ENCODE data around the gene CTNNA2. TPM values are rescaled to one million over a fixed set of nuclear protein-coding genes. Genes with fewer than 3 reads are reported as not detected.

Gene CTNNA2
- total RNA-seq, 5 donors from 2014 or later (not counting 1 experiment from before 2014, with no cell fraction given) = not detected

DNA sequence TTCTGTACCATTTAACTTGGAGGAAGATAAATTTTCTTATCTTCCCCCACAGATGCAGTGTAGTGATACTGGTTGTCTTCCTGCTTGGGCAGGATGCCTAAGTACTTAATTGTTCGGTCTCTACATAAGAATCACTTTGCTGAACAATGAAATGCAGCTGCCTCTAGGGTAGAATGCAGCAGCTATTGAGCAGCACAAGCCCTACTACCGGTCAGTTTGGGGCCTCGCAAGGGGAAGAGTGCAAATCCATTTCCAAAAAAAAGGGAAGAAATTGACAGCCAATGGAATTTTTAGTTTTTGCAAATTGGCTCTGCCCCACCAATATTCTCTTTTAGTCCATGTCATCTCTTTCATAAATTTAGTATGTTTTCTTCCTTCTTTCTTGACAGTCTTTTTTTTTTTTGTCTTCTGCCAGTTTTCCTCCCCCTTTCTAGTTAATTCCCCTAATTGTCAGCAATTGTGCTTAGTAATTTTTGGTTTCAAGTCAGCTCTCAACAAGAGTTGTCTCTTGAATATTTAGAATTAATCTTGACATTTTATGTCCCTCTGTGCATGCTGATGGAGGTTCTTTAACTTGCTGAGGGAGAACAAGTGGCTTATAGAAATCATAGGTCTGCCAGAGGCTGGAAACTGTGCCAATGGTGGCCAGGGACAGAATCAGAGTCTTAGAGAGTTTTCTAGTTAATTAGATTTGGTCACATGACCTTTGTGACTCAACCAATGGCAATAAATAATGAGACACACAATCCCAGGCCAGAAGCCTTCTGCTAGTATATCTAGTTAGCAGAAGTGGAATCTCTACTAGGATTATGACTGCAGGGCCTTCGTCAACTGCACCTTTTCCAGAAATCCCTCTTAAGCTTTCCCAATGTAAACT lies 270.0 kb downstream of the CTNNA2 start:
- Histone ChIP-seq H3K36me3 (ENCODE audit: control insufficient read depth in 2 of 2, extremely low read depth in 1 of 2, insufficient read depth in 1 of 2, low read length in 1 of 2) (no peaks in the 10 kb centered on the region), H3K27ac (ENCODE audit: low read length) (no peak overlapping the region), H3K9me3 (no peaks in the 10 kb centered on the region), H3K27me3 (replicated peaks in 1 of 2; ENCODE audit: control insufficient read depth in 2 of 2, extremely low read depth in 1 of 2, insufficient read depth in 2 of 2, low read length in 1 of 2) (no peaks in the 10 kb centered on the region), H3K4me1 (ENCODE audit: control insufficient read depth in 1 of 2, extremely low read depth in 1 of 2, insufficient read depth in 2 of 2, low read length in 2 of 2) (no peaks in the 10 kb centered on the region), H3K4me3 (ENCODE audit: control insufficient read depth in 1 of 2, extremely low read depth in 1 of 2, low read length in 1 of 2) (no peak overlapping the region)
- Mint-ChIP-seq H3K9me3 (peaks cover 9 to 23% (median 21%) of the 10 kb centered on the region in 3 donors), H3K4me3 (no peak overlapping the region), H3K27ac (no peak overlapping the region), H3K36me3 (no peaks in the 10 kb centered on the region), H3K4me1 (no peaks in the 10 kb centered on the region), H3K27me3 (no peaks in the 10 kb centered on the region)
- DNase-seq = no peak
- POLR2A ChIA-PET = no interaction called here
- 14% methylated on average over 1 of the region's 4 CpGs for WGBS (ENCODE audit: insufficient coverage)
- no peak for ATAC-seq (replicated peaks in 1 of 4)
- CTCF ChIA-PET = no interaction called here

DNA sequence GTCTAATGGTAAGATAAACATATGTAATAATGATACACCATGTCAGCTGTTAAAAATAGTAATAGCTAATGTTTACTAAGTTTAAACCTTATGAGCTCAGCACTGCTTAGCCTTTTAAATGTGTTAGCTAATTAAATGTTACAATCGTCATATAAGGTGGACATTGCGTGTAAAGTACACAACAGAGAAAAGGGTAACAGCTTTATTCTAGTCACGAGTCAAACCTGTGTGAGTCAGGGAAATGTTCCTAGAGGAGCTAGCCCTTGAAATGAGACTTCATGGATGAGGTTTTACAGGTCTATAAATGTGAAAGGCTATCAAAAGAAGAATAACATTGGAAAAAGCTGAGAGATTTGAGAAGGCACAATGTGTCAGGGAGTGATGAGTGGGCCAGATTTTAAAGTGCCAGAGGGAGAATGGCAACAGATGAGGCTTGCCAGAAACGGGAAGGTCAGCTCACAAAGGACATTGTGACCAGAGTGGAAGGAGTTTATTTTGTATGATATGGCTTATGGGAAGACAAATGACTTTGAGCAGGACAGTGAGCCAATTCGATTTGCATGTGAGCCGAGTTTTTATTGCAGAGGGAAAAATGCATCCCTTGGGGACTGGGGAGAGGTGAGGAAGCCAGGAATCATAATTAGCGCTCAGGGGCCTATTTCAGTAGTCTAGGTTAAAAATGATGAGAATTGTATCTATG lies 276.3 kb downstream of the CTNNA2 start:
- 71% methylated on average over 7 of the region's 7 CpGs for WGBS (ENCODE audit: insufficient coverage)
- CTCF ChIA-PET = no interaction called here

DNA sequence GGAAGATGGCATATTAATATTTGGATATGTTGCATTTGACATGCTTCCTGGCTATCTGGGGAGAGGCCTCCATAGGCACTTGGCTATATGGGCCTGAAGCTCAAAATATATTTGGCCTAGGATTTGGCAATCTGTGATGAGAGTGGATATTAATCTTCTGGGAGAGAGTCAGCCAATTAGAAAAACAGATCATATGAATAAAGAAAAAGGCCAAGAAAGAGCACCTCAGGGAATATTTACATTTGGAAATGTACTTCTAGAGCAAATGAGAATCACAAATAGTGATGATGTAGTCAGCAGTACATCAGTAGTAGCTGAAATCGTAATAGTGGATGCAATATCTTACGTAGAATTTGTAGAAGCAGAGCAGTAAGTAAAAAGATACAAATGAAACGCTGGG lies 277.0 kb downstream of the CTNNA2 start:
- Mint-ChIP-seq H3K4me3 (no peak overlapping the region), H3K27ac (no peak overlapping the region), H3K27me3 (no peaks in the 10 kb centered on the region), H3K9me3 (peaks cover 0 to 9% (median 4%) of the 10 kb centered on the region in 3 donors), H3K36me3 (no peaks in the 10 kb centered on the region), H3K4me1 (no peaks in the 10 kb centered on the region)
- WGBS (ENCODE audit: insufficient coverage) = 66% methylated on average over 3 of the region's 3 CpGs
- DNase-seq (no peak), ATAC-seq (replicated peaks in 1 of 4) (no peak)
- H3K27me3 ChIP-seq (replicated peaks in 1 of 2; ENCODE audit: control insufficient read depth in 2 of 2, extremely low read depth in 1 of 2, insufficient read depth in 2 of 2, low read length in 1 of 2) = no peaks in the 10 kb centered on the region
- H3K4me1 ChIP-seq (ENCODE audit: control insufficient read depth in 1 of 2, extremely low read depth in 1 of 2, insufficient read depth in 2 of 2, low read length in 2 of 2) = no peaks in the 10 kb centered on the region
- no peaks in the 10 kb centered on the region for H3K9me3 ChIP-seq
- no peaks in the 10 kb centered on the region for H3K36me3 ChIP-seq (ENCODE audit: control insufficient read depth in 2 of 2, extremely low read depth in 1 of 2, insufficient read depth in 1 of 2, low read length in 1 of 2)
- no peak overlapping the region for H3K4me3 ChIP-seq (ENCODE audit: control insufficient read depth in 1 of 2, extremely low read depth in 1 of 2, low read length in 1 of 2)
- no peak overlapping the region for H3K27ac ChIP-seq (ENCODE audit: low read length)
- POLR2A ChIA-PET = no interaction called here
- CTCF ChIA-PET = no interaction called here

More for the DNA sequence above, 276.3 kb downstream of the CTNNA2 start:
- no peaks in the 10 kb centered on the region for H3K4me1 ChIP-seq (ENCODE audit: control insufficient read depth in 1 of 2, extremely low read depth in 1 of 2, insufficient read depth in 2 of 2, low read length in 2 of 2)
- ATAC-seq (replicated peaks in 1 of 4) (no peak), DNase-seq (no peak)
- H3K9me3 ChIP-seq = no peaks in the 10 kb centered on the region
- no peaks in the 10 kb centered on the region for H3K27me3 Mint-ChIP-seq
- no peak overlapping the region for H3K27ac ChIP-seq (ENCODE audit: low read length)
- H3K4me3 ChIP-seq (ENCODE audit: control insufficient read depth in 1 of 2, extremely low read depth in 1 of 2, low read length in 1 of 2) = no peak overlapping the region
- H3K4me1 Mint-ChIP-seq = no peaks in the 10 kb centered on the region
- H3K9me3 Mint-ChIP-seq = peaks cover 4 to 9% (median 4%) of the 10 kb centered on the region in 3 donors
- H3K4me3 Mint-ChIP-seq = no peak overlapping the region
- no peaks in the 10 kb centered on the region for H3K36me3 Mint-ChIP-seq
- no peak overlapping the region for H3K27ac Mint-ChIP-seq
- no peaks in the 10 kb centered on the region for H3K27me3 ChIP-seq (replicated peaks in 1 of 2; ENCODE audit: control insufficient read depth in 2 of 2, extremely low read depth in 1 of 2, insufficient read depth in 2 of 2, low read length in 1 of 2)
- POLR2A ChIA-PET = no interaction called here
- no peaks in the 10 kb centered on the region for H3K36me3 ChIP-seq (ENCODE audit: control insufficient read depth in 2 of 2, extremely low read depth in 1 of 2, insufficient read depth in 1 of 2, low read length in 1 of 2)

DNA sequence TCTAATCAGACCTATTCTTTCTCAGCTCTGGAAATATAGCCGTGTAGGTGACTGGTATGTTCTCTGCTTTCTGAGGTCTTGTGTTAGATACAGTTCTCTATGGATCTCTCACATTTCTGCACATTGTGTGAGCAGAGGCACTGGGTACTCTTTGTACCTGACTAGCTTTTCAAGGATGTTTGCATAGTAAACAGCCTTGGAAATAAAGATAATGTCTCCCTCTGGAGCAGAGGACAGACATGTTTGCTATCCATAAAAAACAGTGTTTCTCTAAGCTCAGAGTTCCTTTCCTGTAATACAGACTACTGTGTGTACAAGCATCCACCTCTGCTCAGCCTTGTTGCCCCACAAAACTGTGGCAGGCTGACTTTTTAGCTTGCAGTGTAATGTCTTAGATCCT lies 279.2 kb downstream of the CTNNA2 start:
- Histone ChIP-seq H3K27ac (ENCODE audit: low read length) (no peak overlapping the region), H3K4me1 (ENCODE audit: control insufficient read depth in 1 of 2, extremely low read depth in 1 of 2, insufficient read depth in 2 of 2, low read length in 2 of 2) (no peaks in the 10 kb centered on the region), H3K9me3 (no peaks in the 10 kb centered on the region), H3K27me3 (replicated peaks in 1 of 2; ENCODE audit: control insufficient read depth in 2 of 2, extremely low read depth in 1 of 2, insufficient read depth in 2 of 2, low read length in 1 of 2) (no peaks in the 10 kb centered on the region), H3K4me3 (ENCODE audit: control insufficient read depth in 1 of 2, extremely low read depth in 1 of 2, low read length in 1 of 2) (no peak overlapping the region), H3K36me3 (ENCODE audit: control insufficient read depth in 2 of 2, extremely low read depth in 1 of 2, insufficient read depth in 1 of 2, low read length in 1 of 2) (no peaks in the 10 kb centered on the region)
- Mint-ChIP-seq H3K36me3 (no peaks in the 10 kb centered on the region), H3K27ac (no peak overlapping the region), H3K9me3 (peaks cover 0 to 3% (median 2%) of the 10 kb centered on the region in 3 donors), H3K4me3 (no peak overlapping the region), H3K4me1 (no peaks in the 10 kb centered on the region), H3K27me3 (no peaks in the 10 kb centered on the region)
- ChIA-PET POLR2A (no interaction called here), CTCF (no interaction called here)
- no CpG with 5 or more reads among the region's 1 CpG for WGBS (ENCODE audit: insufficient coverage)
- no peak for ATAC-seq (replicated peaks in 1 of 4)
- no peak for DNase-seq

DNA sequence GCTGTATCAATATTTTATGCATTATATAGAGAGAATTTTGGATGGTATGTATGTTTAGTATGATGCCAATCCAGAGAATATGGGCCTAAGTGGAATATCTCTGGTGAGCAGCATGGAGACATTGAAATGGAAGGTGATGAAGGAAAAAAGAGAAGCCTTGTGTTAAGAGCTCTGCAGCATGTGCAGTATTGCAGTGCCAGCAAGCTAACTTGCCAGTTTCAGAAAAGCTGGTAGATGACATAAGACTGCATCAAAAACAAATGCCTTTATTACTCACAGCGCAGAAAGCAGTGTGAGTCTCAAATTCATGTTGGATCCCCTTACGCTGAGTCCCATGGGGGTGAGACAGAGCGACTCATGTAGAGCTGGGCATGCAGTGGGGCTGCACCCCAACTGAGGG lies 280.2 kb downstream of the CTNNA2 start:
- ChIA-PET CTCF (no interaction called here), POLR2A (no interaction called here)
- Histone ChIP-seq H3K9me3 (no peaks in the 10 kb centered on the region), H3K27me3 (replicated peaks in 1 of 2; ENCODE audit: control insufficient read depth in 2 of 2, extremely low read depth in 1 of 2, insufficient read depth in 2 of 2, low read length in 1 of 2) (no peaks in the 10 kb centered on the region), H3K27ac (ENCODE audit: low read length) (no peak overlapping the region), H3K4me1 (ENCODE audit: control insufficient read depth in 1 of 2, extremely low read depth in 1 of 2, insufficient read depth in 2 of 2, low read length in 2 of 2) (no peaks in the 10 kb centered on the region), H3K4me3 (ENCODE audit: control insufficient read depth in 1 of 2, extremely low read depth in 1 of 2, low read length in 1 of 2) (no peak overlapping the region), H3K36me3 (ENCODE audit: control insufficient read depth in 2 of 2, extremely low read depth in 1 of 2, insufficient read depth in 1 of 2, low read length in 1 of 2) (no peaks in the 10 kb centered on the region)
- no peak overlapping the region for H3K4me3 Mint-ChIP-seq
- WGBS (ENCODE audit: insufficient coverage) = 80% methylated on average over 1 of the region's 3 CpGs
- no peak for DNase-seq
- H3K9me3 Mint-ChIP-seq = peaks cover 0 to 4% (median 2%) of the 10 kb centered on the region in 3 donors
- H3K27ac Mint-ChIP-seq = no peak overlapping the region
- H3K27me3 Mint-ChIP-seq = no peaks in the 10 kb centered on the region
- H3K4me1 Mint-ChIP-seq = no peaks in the 10 kb centered on the region
- ATAC-seq (replicated peaks in 1 of 4) = no peak
- no peaks in the 10 kb centered on the region for H3K36me3 Mint-ChIP-seq

DNA sequence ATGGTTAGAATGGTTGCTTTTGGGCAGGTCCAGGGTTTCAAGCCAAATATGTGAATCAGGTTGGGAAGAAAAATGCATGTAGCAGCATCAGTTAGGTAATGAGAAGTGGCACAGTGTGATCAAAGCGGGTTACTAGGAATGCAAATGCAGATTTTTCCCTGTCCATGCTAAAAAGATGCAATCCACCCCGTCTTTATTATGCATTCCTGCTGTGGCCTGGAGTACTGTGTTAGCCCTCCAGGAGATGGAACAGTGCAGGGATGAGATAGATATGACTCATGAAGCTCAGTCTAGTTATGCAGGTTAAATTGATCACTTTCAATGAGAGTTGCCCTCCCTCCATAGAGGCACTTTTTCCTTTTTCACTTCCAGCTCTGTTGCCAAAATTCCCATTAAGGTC lies 283.8 kb downstream of the CTNNA2 start:
- Histone ChIP-seq H3K36me3 (ENCODE audit: control insufficient read depth in 2 of 2, extremely low read depth in 1 of 2, insufficient read depth in 1 of 2, low read length in 1 of 2) (no peaks in the 10 kb centered on the region), H3K27me3 (replicated peaks in 1 of 2; ENCODE audit: control insufficient read depth in 2 of 2, extremely low read depth in 1 of 2, insufficient read depth in 2 of 2, low read length in 1 of 2) (no peaks in the 10 kb centered on the region), H3K4me1 (ENCODE audit: control insufficient read depth in 1 of 2, extremely low read depth in 1 of 2, insufficient read depth in 2 of 2, low read length in 2 of 2) (no peaks in the 10 kb centered on the region), H3K27ac (ENCODE audit: low read length) (no peak overlapping the region), H3K4me3 (ENCODE audit: control insufficient read depth in 1 of 2, extremely low read depth in 1 of 2, low read length in 1 of 2) (no peak overlapping the region), H3K9me3 (no peaks in the 10 kb centered on the region)
- H3K9me3 Mint-ChIP-seq = peaks cover 4 to 11% (median 9%) of the 10 kb centered on the region in 3 donors
- H3K4me1 Mint-ChIP-seq = no peaks in the 10 kb centered on the region
- H3K27me3 Mint-ChIP-seq = no peaks in the 10 kb centered on the region
- DNase-seq (no peak), ATAC-seq (replicated peaks in 1 of 4) (no peak)
- H3K36me3 Mint-ChIP-seq = no peaks in the 10 kb centered on the region
- H3K27ac Mint-ChIP-seq = no peak overlapping the region
- ChIA-PET CTCF (no interaction called here), POLR2A (no interaction called here)
- H3K4me3 Mint-ChIP-seq = no peak overlapping the region
- WGBS (ENCODE audit: insufficient coverage) = 69% methylated on average over 2 of the region's 2 CpGs
